22Rv1 (cell line): ENCODE results near the gene ACOT11.
"Not testable (repeated sequence)": the region's sequence is repeated elsewhere in the genome, so short reads cannot be mapped to it uniquely, and the experiment has no call there.

Experiments used
- H3K27ac ChIP-seq: fragments of 450-650 bp; 2 replicates; pipeline ENCODE4 v1.5.1; 2017
- ZFX ChIP-seq: fragments of 450-650 bp; IDR thresholded peaks from 2 replicates; pipeline ENCODE4 v1.6.1; 2017; ENCODE audit warnings: antibody characterized with exemption, borderline replicate concordance
- TF ChIP-seq, protein P1 (sequence below): fragments of 450-650 bp; IDR thresholded peaks from 2 replicates; pipeline ENCODE4 v1.5.1; 2017; ENCODE audit warnings: mild to moderate bottlenecking

The ACOT11 gene

DNA sequence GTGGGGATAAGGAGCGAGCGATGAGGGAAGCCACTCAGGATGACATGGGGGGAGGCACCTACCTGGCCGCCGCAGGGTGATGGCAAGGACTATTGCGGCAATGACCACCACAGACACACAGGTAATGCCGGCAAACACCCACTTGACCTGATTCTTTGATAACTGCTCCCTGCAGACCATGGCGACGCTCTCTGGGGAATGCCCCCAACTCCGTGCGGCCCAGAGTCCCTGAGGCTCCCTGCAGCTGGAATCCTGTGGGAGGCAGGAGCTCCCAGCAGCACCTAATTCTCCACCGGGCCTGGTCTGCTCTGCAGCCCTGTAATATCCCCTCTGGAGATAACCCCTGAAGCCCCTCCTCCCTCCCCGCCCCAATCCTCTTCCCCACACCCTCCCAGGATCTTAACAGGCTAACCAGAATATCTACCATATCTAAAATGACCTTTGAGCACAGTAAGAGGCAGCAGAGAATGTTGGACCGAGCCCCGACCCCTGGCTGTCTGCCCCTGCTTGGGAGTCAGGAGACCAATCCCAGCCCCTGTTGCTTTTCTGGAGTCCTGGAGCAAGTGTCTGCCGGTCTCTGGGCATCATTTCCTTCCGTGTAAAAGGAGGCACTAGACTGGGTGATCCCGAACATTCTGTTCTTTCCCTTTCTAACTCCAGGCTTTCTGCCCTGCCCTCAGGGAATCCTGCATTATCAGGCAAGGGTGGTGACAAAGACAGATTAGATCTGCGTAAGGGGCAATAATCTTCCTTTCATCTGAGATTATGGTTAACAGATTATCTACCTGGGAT lies 75.4 kb downstream of the ACOT11 start, which contains the start of gene FAM151A:
Gene FAM151A (minus strand): TSS at position 310 of the 792 bp plus-strand sequence. CDS start 130 bp downstream, at position 180.
- H3K27ac ChIP-seq, result no peak within 1 kb of the TSS
- no peak for TF ChIP-seq ZFX
- TF ChIP-seq, protein P1, sequence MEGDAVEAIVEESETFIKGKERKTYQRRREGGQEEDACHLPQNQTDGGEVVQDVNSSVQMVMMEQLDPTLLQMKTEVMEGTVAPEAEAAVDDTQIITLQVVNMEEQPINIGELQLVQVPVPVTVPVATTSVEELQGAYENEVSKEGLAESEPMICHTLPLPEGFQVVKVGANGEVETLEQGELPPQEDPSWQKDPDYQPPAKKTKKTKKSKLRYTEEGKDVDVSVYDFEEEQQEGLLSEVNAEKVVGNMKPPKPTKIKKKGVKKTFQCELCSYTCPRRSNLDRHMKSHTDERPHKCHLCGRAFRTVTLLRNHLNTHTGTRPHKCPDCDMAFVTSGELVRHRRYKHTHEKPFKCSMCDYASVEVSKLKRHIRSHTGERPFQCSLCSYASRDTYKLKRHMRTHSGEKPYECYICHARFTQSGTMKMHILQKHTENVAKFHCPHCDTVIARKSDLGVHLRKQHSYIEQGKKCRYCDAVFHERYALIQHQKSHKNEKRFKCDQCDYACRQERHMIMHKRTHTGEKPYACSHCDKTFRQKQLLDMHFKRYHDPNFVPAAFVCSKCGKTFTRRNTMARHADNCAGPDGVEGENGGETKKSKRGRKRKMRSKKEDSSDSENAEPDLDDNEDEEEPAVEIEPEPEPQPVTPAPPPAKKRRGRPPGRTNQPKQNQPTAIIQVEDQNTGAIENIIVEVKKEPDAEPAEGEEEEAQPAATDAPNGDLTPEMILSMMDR, result no peak

- TF ChIP-seq, protein P1, result no peak
- TF ChIP-seq ZFX, result no peak
Measured at GRCh38 chr1:54624466-54625464, 76.7 kb downstream of the ACOT11 start.

DNA sequence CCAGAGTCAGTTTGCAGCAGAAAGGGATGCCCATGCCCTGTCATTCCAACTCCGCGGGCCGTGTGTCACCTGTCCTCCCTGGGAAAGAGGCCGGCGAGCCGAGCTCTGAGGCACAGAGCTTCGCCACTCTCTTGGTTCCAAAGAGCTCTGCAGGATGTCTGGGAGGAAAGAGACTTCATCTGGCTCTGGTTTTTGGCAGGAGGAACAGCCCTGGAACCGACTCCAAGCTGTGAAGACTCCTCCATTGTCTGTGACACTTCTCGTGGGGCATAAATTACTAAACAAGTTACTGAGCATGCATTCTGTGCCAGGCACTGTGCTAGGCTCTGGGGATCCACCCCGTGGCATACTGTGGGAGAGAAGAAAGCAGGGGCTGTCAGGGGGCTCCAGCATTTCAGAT lies 79.2 kb downstream of the ACOT11 start:
- H3K27ac ChIP-seq, result no peak overlapping the region
- no peak for TF ChIP-seq ZFX
- TF ChIP-seq, protein P1, result no peak

More at GRCh38 chr1:54624466-54625464, 76.7 kb downstream of the ACOT11 start:
- H3K27ac ChIP-seq, result no peak overlapping the region

DNA sequence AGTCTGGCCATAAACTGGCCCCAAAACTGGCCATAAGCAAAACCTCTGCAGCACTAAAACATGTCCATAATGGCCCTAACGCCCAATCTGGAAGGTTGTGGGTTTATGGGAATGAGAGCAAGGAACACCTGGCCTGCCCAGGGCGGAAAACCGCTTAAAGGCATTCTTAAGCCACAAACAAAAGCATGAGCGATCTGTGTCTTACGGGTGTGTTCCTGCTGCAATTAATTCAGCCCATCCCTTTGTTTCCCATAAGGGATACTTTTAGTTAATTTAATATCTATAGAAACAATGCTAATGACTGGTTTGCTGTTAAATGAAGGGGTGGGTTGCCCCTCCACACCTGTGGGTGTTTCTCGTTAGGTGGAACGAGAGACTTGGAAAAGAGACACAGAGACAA lies 87.8 kb downstream of the ACOT11 start:
- not testable (repeated sequence) for H3K27ac ChIP-seq

- H3K27ac ChIP-seq, result not testable (repeated sequence)
Measured at GRCh38 chr1:54636461-54637446, 88.7 kb downstream of the ACOT11 start.

DNA sequence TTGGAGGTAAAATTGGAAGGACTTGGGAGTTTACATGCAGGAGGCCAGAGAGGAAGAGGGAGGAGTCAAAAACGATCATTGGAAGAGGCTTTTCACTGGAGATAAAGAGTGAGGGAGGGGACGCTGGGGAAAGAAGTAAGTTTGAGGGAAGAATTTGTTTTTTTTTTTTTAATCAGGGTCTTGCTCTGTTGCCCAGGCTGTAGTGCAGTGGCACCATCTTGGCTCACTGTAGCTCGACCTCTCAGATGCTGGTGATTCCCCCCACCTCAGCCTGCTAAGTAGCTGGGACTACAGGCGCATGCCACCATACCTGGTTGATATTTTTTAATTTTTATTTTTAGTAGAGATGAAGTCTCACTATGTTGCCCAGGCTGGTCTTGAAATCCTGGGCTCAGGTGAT lies 92.3 kb downstream of the ACOT11 start:
- TF ChIP-seq, protein P1, result no peak
- no peak for TF ChIP-seq ZFX
- H3K27ac ChIP-seq, result no peak overlapping the region

GRCh38 chr1:54640863-54641836 lies 93.1 kb downstream of the ACOT11 start, which contains the start of gene MROH7:
MROH7 (plus strand) TSS chr1:54641786; CDS start chr1:54652927, 11,141 bp downstream.
- H3K27ac ChIP-seq, result no peak within 1 kb of the TSS
- TF ChIP-seq, protein P1, result no peak
- TF ChIP-seq ZFX, result no peak
